C4-2B (cell line): ENCODE measurements around the gene INTS12.

Source experiments
- H3K27ac ChIP-seq: fragments of 450-650 bp; 2 replicates; pipeline ENCODE4 v1.5.1; 2017
- CTCF ChIP-seq: fragments of 450-650 bp; conservative IDR thresholded peaks from 2 replicates; pipeline ENCODE4 v1.5.1; 2017; ENCODE audit warnings: mild to moderate bottlenecking
- ZFX ChIP-seq: fragments of 450-650 bp; IDR thresholded peaks from 2 replicates; pipeline ENCODE4 v1.6.1; 2017

INTS12 gene

GRCh38 chr4:105661028-105661427 is 47.5 kb downstream of the INTS12 start:
- TF ChIP-seq CTCF (no peak), ZFX (no peak)
- no peak overlapping the region for H3K27ac ChIP-seq

- no peak for TF ChIP-seq ZFX
- no peak for TF ChIP-seq CTCF
These were observed 49.3 kb downstream of the INTS12 start for GRCh38 chr4:105659190-105659589.

GRCh38 chr4:105657117-105657765 is 51.2 kb downstream of the INTS12 start:
- no peak overlapping the region for H3K27ac ChIP-seq

More at GRCh38 chr4:105659190-105659589, 49.3 kb downstream of the INTS12 start:
- H3K27ac ChIP-seq: no peak overlapping the region

GRCh38 chr4:105652286-105652888 is 56.1 kb downstream of the INTS12 start:
- H3K27ac ChIP-seq: no peak overlapping the region
- TF ChIP-seq ZFX: no peak
- no peak for TF ChIP-seq CTCF

More at GRCh38 chr4:105657117-105657765, 51.2 kb downstream of the INTS12 start:
- TF ChIP-seq ZFX (no peak), CTCF (no peak)

- TF ChIP-seq ZFX (no peak), CTCF (no peak)
These were observed 56.6 kb downstream of the INTS12 start for GRCh38 chr4:105651884-105652283.

GRCh38 chr4:105650190-105650589 is 58.3 kb downstream of the INTS12 start:
- no peak overlapping the region for H3K27ac ChIP-seq
- no peak for TF ChIP-seq CTCF
- TF ChIP-seq ZFX: no peak

More at GRCh38 chr4:105651884-105652283, 56.6 kb downstream of the INTS12 start:
- H3K27ac ChIP-seq: no peak overlapping the region

GRCh38 chr4:105645440-105645839 is 63.0 kb downstream of the INTS12 start:
- no peak for TF ChIP-seq ZFX
- TF ChIP-seq CTCF: no peak
- H3K27ac ChIP-seq: no peak overlapping the region
